NCI-H2107 treated with DMSO at 0.1 percent for 48 hours (cell line): ENCODE data around the gene HOXA9.

Experiments
- DNase-seq: peaks from one replicate; lab custom pipeline; 2025; ENCODE audit not compliant: unreplicated experiment; lab: John Stamatoyannopoulos, UW

Gene HOXA9

DNA sequence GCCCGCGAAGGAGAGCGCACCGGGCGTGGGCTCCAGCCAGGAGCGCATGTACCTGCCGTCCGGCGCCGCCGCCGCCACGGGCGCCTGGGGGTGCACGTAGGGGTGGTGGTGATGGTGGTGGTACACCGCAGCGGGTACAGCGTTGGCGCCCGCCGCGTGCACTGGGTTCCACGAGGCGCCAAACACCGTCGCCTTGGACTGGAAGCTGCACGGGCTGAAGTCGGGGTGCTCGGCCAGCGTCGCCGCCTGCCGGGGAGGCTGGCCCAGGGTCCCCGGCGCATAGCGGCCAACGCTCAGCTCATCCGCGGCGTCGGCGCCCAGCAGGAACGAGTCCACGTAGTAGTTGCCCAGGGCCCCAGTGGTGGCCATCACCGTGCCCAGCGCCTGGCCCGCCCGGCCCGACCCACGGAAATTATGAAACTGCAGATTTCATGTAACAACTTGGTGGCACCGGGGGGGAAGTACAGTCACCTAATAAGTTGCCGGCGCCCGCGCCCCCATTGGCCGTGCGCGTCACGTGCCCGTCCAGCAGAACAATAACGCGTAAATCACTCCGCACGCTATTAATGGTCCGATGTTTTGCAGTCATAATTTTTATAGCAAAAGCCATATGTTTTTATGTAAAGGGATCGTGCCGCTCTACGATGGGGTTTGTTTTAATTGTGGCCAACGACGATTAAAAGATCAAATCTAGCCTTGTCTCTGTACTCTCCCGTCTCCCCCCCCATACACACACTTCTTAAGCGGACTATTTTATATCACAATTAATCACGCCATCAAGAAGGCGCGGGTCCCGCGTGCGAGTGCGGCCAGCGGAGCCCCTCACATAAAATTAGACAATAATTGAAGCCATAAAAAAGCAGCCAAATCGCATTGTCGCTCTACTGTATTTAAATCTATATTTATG is at the start of gene HOXA9:
Gene HOXA9 (minus strand): TSS at position 449 of the 907 bp plus-strand sequence. CDS start 80 bp downstream, at position 369.
- no peak for DNase-seq

DNA sequence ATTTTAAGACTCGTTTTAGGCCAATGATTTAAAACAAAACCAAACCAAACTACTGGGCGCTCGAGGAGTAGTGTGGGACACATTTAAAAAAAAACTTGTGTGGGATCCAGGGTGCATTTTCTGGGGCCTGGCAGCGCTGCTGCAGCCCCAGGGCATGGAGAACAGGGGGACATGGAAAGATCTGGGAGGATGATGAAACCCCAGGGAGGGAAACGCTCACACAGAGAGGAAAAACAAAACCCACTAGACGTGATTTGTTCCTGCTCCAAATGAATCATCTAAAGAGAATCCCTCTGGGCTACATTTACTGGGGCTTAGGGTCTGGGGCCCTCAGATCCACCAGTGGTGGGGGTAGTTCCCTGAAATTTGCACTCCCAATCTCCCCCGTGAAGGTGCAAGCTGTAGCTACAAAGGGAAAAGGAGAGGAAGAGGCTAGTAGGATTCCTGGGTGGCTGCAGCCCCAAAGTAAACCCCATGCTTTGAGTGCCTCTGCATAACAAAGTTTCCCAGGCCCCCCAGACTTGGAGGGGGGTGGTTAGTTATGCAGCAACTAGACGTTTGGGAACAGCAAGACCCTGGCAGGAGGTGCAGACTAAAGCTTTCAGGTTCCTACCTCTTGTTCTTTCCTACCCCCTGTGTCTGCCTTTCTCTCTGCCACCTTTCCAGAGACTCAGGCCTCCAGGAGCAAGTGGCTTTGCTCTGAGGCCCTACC is 49.1 kb upstream of the HOXA9 start:
- no peak for DNase-seq

DNA sequence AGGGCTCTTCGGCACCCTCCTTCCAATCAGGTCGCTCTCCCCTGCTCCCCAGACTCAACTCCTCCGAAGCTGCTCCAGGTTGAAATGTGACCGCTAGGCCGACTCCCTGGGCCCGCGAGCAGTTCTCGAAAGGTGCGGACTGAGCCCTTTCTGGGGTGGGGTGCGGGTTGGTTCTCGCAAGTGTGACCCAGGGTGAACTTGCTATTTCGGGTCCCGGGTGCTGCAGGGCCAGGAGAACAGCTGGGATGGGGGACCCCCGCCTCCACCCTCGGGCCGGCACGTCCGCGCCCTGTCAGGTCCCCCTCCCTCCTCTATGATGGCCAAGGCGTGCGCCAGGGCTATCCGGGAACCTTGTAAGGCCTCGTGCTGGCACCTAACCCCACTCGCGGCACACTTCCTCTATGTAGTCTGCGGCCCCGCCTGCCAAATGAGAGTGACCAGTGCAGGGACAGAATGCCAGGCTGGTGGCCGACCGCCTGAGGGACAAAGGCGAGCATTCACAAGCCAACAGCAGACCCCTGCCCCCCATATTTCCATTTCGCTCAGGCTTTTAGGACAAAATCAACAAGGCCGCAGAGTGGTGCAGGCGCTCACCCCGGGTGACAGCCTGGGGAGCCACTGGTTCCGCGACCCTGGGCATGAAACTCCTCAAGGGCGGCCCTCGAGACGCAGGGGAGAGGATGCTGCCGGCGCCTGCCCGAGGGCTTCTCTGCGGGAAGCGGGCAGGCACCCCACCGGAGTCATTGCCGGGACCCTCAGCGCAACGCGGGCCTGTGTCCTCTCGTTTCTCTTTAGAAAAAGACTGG is 48.3 kb upstream of the HOXA9 start:
- DNase-seq: no peak

DNA sequence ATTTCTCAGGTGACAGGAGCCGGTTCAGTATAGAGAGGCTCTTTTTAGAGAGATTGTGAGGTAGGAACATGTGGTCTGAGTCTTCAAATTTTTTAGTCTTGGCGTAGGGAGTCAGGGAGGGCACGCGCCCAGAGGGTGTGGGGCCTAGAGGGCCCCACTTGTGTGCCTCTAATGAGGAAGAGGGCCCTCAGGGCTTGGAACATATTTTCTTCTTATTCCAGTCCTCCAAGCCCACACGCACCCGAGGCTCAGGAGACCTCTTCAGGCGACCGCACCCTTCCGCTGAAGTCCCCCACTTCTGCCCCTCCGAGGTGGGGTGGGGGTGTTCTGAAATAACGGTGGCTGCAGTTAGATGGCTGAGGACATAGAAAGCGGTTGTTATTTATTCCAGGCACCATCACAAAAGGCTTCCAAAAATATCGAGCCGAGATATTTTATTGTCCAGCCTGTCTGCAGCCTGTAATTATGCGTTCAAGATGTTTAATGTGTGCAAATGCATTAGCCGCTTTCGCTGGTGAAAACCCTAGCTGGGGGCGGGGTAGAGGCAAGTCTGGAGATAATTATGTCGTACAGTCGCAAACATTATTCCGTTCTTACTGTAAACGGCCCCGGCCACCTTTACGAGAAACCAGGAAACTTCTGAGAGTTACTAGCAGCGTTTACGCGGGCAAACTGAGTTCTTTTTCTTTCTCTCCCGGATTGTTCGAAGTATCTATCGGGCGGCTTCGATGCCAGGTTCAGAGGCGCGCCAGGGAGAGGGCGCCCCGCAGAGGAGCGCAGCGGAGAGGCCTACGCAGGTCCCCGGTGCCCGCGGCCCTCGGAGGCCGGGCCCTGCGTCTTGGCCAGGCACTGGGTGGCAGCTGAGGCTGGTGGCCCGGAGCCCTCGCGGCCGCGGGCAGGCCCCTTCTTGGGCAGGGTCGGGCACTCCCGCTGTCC is 47.4 kb upstream of the HOXA9 start:
- no peak for DNase-seq

DNA sequence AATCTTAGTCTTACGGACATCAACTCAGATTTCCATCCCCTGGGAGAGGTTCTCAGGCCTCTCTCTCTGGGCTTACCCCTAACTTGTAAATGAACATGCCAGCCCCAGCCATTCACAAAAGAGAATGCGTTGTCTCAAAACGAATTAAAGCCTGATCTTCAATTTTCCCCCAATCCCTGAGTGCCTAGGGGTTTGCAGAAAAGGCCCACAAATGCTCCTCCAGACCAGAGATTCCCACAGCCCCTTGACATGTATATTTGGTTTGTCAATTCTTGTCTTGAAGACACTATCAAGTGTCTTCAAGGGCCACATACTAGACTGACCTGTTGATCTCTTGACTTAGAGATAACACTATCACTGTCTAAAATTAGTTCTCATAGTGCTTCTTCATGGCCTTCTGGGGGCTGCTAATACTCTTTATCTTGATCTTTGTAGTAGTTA is 46.4 kb upstream of the HOXA9 start:
- DNase-seq: no peak

DNA sequence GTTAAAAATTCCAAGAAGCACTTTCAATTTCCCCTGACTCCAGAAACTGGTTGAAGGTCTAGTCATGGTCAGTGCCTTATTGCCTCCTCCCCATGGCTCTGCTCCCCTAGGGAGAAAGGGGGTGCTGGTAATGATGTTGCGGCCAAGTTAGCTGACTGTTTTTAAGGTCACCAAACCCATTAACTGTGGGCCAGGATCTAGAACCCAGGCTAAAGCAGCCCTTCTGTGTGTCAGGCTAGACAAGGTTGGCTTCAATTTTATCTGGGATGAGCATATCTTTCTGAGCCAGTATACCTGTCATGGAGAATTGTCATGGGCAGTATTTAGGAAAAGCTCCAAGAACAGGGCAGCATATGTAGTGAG is 45.7 kb upstream of the HOXA9 start:
- no peak for DNase-seq

DNA sequence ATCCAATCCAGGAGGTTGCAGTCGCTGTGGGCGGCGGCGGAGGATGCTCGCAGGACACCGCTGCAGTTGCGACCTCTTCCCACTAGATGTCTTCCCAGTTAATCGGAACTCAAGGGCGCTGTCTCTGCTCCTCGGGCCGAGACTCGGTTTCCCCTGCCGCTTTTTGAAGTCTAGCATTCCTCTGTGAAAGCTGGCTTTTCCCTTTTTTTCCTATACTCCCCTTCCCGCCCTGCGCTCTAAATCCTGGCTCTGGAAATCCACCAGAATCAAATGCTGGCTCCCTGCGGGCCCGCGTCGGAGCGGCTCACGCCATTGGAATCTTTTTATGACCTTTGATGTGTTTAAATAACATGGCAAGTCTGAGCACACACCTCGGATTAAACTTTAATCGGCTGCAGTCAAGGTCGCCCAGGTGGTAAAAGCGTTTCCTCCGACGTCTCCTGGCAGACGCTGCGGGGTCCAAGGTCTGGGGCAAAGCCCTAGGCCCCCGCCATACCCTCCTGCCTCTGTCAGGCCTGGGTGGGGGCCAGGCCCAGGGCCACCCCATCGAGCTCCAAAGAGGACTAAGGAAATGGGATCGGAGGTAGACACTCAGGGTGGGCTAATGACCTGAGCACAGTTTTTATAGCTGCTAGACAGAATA is 45.2 kb upstream of the HOXA9 start:
- DNase-seq: no peak

DNA sequence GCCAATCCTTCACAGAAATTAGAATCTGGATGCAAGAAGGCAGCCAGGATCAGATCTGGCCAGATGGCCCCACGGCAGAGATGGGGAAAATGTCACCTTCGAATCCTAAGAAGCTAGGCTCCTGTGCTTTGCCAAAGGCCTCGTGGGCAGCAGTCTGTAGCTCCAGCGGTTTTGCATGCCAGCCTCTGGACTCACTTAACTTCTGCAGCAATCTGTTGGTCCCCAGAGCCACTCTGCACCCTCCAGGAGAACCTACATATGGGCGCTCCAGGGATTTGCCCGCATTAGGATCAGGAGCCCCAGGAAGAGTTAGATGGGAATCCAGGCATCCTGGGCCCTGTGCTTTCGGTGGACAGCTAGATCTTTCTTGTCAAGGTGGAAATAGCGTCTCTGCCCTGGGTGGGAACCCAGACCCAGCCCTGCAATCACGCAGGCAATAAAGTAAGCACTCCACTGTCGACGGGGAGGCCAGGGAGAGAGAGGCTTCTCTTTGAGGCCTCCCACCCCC is 44.6 kb upstream of the HOXA9 start:
- DNase-seq: no peak

DNA sequence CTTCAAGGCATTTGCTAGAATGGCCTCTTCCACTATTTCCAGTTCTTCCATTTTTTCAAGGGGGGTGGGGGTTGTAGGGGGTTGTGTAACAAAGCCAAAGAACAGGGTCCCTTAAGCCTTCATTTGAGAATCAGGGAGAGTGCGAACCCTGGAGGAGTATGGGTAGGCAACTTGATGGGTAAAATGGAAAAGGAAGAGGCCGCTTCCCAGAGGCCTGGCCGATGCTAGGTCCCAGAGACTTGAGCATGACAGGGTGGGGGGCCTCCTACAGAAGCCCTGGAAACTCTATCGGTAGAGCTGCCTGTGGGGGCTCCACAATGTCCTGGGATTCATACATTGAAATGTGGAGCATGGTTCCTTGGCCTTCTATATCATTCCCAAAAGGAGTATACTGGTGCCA is 43.7 kb upstream of the HOXA9 start:
- no peak for DNase-seq

DNA sequence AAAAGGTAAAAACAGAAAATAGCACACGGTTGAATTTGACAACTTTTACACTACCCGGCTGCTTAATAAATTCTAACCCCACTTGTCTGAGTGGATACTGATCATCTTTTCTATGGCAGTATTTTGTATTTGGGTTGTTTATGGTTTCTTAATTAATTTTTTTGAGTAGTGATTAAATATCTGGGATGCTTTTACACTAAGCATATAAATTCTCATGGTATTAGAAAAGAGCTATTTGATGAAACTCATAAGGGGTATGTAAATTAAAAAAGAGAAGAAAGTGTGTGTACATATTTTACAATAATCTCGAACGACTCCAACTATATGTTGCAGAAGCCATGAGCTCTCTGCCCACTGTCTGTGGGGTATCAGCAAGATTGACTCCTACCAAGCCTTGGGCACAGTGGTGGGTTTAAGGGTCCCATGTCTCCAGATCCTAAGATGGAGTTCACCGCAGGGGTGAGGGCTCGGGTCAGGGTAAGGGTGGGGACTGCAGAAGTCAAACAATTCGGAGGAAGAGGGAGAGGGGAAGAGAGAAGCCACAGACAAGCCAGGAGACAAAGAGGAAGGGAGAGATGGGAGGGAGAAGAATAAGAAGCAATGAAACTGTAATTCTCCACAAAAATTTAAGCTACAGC is 42.1 kb upstream of the HOXA9 start:
- DNase-seq: no peak

DNA sequence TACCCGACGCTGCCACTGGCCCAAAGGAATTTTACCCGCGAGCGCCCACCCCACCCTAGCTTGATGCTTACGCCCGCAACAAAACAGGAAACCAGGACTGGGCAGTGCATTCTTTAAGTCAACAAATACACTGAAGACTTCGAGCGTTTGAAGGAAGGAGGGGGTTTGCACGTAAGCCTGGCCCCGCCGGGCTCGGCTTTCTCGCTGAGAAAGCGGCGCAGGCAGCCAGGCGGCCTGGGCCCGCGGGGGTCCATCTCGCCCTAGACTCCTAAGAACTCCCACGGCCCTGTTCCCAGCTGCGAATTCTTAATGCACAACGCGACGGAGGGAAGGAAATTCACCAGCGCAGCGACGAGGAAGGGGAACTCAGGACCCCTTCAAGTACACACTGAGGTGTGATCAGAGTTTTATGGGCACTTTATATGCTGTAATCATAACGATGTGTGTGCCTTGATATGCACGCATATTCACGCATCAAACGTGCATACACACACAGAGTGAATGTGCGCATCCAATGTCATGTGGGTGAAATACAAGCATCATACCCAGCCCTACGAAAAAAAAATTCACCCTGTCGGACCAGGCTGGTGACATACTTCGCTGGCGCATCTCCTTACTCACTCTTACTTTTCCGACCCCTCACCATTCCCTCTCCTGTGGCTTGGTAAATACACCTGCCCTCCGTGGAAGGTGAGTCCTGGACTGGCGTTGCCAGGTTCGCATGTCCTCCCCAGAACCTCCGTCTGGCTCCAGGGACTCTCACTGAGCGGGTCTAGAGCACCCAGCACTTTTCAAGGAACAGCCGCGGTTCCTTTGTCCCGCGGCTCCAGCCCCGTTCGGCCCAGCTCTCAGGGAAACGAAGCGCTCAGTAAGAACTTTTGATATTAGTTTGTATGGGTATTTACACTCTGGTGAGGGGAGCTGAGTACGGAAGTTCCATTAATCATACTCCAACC is 40.3 kb upstream of the HOXA9 start:
- DNase-seq: no peak

DNA sequence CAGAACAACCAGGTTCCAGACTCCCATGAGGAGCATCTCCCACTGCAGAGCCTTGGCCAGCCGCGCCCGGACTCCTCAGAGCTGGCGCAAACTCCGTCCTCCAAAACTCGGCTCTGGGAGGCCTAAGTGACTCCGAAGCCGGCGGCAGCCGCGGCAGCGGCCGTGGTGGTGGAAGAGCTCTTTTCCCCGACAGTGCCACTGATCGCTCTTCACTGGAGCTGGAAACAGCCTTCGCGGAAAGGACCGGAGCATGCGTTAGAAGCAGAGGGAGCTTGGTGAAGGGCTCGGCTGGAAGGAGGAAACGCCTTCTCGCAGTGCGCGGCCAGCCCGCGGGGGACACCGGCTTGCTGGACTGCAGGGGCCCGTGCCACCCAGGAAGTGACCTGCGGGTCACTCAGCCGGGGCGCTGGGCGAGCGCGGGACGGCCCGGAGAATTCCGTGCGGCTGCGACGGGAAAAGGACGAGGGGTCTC is 39.5 kb upstream of the HOXA9 start:
- DNase-seq: no peak

DNA sequence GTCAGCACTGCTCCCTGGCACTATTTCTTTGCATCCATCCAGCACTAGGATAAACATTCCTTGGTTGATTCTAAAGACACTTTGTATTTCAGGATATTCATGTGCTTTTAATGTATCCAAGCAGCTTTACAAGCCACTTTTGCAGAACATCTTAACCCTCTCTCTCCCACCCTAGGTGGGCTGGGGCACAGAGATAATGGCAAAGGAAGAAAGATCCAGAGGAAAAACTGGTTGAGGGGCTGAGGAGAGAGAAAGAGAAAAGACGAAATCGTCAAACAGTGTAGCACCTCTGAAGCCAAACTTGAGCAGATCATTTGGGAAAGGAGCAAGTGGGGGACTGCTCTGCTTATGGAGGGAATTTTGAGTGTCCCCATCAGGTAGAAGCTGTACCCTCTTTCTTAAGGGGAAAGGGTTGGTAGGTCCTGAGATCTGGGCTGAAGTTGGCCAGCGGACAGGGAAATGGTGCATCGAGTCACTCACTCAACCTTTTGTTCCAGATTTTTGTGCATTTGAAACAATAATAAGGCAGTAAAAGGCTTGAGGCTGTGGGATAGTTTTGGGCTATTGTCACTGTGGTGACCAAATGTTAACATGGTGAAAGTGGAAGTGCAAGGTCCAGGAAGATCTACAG is 38.7 kb upstream of the HOXA9 start:
- no peak for DNase-seq

DNA sequence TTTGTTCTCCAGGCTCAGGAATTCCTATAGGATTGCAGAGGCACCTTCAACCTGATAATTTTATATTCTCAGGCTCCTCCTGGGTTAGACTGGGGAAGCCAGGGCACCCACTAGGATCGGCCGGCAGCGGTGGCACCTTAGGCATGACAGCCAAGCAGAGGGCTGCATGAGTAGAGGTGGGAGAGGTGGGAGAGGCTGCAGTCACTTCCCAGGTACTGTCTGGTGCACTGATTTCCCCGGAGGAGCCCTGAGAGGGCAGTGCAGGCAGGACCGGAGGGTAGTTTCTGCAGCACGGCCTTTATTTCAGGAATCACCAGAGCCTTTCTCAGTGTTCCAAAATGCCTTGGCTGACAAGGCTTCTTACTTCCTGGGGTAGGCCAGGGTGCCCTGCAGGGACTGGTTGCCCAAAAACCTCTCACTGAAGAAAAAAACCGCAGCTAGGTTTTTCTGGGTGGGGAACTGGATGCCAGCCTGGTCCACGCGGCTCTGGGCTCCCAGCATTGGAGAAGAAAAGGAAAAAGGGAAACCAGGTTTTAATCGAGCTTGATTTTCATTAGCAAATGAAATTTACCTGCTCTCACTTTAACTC is 38.1 kb upstream of the HOXA9 start:
- DNase-seq: no peak

DNA sequence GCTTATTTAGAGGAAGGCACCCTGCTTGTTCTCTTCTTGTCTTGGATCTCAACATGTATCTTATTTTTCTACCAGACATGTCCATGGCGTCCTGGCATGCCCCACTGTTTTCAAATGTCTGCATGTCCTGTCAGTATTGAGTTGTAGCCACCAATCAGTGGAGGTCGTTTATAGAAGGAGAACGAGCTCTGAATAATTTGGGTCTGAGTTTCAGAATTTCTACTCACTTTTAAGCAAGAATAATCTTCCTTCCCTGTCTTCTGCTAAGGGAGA is 37.5 kb upstream of the HOXA9 start:
- no peak for DNase-seq

DNA sequence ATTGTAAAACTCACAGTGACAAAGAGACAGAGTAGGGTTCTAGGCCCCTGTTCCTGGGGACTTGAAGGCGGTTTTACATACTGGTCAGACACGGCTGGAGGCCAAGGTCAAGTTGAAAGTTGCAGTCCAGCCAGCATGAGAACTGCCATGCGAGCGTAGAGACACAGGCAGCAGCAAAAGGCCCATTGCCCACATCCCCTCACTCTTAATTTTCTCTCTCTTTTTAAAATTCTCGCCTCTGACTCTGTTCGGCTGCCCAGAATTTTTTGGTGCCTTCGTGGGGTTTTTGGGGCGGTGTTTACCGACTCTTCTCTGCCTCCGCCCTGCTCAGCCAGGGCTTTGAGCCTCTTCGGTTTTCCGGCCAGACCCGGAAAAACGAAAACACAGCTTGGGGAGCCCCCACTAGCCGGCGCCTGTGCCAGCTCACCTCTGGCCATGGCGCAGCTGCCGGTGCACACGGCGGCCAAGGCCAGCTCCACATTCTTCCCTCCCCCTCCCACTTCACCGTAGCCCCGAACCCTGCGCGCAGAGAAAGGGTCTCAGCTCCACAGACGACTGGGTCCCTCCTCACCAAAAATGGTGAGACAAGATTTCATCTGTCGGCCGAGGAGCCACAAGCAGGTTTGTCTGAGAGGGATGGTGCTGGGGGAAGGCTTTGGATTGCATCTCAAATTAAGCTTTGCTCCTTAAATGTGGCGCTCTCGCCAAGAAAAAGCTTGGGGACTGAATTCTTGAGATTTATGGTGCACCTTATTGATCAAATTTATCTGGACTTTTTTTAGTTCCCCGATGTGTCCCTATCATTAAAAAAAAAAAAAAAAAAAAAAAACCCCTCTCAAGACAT is 36.9 kb upstream of the HOXA9 start:
- DNase-seq: no peak
